Astrocyte of the cerebellum (primary cell): ENCODE measurements around the gene MTRF1L.

Experiments used
- DNase-seq: peaks from one replicate; pipeline ENCODE4 v3.0.0-alpha.2; 2011; ENCODE audit warnings: low read depth
- H3K4me3 ChIP-seq: 2 replicates; pipeline ENCODE4 v1.5.1; 2011; ENCODE audit warnings: mild to moderate bottlenecking, low read depth, low read length, moderate library complexity
- CTCF ChIP-seq: IDR thresholded peaks from 2 replicates; pipeline ENCODE4 v1.5.1; 2012; ENCODE audit warnings: low read length, low read depth, moderate library complexity, mild to moderate bottlenecking; ENCODE audit errors: missing control alignments
- in situ Hi-C: cut with HindIII; loops from 2 replicates; pipeline ENCODE4 v1.10.0; 2017; ENCODE audit warnings: low sequenced_read_pairs

The MTRF1L gene

GRCh38 chr6:152957796-152958195 lies 44.7 kb downstream of the MTRF1L start:
- in situ Hi-C loops = no loop called here
- no peak for DNase-seq
- H3K4me3 ChIP-seq = no peak overlapping the region
- TF ChIP-seq CTCF = no peak

DNA sequence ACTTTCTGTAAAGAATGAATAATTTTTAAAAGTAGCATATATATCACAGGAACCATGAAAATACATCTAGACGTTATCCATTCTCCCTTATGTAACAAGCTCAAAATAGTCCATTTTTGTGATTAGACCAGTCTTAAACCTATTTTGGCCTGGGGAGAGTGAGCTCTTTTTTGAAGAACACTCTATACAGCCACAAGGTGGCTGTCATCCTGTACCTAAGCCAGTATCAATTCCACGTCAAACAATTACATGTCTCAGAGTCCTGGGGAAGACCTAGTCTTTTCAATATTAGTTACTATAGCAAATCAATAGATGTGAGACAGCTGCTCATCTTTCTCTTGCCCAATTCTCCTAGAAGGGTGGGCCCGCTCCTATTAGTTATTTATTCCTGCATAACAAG lies 48.1 kb downstream of the MTRF1L start:
- H3K4me3 ChIP-seq = no peak overlapping the region
- in situ Hi-C loops = loop anchor here (5.0 kb wide), 1 partner anchor 92 kb away; no protein-coding TSS in a partner anchor
- DNase-seq = no peak
- no peak for TF ChIP-seq CTCF

DNA sequence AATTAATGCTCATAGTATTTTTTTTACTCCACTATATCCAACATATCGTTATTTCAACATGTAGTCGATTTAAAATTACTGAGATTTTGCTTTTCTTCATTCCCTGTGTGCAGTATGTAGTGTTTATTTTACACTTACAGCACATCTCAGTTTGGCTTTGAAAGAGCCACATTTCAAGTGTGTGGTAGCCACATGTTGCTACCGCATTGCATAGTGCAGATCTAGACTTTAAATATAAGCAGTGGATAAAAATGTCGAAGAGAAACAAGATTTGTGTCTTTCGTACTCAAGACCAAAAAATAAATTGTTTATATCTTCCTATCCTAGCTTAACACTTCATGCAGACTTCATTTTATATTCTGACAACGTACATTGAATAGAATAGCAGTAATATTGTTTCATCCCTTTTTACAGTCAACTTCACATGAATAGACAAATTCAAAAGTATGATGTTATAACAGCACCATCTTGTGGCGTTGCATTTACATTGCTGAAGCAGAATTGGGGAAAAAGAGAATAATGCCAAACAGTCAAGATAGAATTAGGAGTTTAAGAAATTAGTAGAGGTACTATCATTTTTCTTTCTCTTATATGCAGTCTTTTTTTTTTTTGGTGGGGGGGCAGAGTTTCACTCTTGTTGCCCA lies 49.5 kb downstream of the MTRF1L start:
- in situ Hi-C loops = loop anchor here (5.0 kb wide), 1 partner anchor 91 kb away; no protein-coding TSS in a partner anchor
- DNase-seq = peak; percentile 20
- peak; percentile 42 for TF ChIP-seq CTCF
- H3K4me3 ChIP-seq = no peak overlapping the region

- in situ Hi-C loops = loop anchor here (5.0 kb wide), 1 partner anchor 90 kb away; no protein-coding TSS in a partner anchor
- no peak overlapping the region for H3K4me3 ChIP-seq
- TF ChIP-seq CTCF = no peak
- peak; percentile 9 for DNase-seq
These were observed 50.5 kb downstream of the MTRF1L start for GRCh38 chr6:152952045-152952444.

DNA sequence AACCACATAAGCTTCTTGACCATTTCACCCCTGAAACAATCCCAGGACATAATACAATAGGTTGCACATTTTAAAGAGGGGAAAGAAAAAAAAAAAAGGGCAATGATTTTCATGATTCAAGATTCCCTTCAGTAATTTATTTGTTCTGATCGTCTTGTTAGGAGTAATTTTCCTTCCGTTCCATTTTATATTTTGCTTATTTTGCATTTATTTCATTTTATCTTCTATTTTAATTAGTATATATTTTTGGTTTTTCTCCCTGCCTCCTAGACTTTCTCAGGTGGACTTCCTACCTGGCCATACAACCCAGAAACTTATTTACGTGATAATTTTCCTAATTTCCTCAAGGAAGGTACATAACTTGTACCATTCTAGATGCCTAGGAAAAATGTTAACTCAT lies 52.3 kb downstream of the MTRF1L start:
- no peak for DNase-seq
- H3K4me3 ChIP-seq = no peak overlapping the region
- in situ Hi-C loops = loop anchor here (5.0 kb wide), 1 partner anchor 88 kb away; no protein-coding TSS in a partner anchor
- TF ChIP-seq CTCF = no peak

DNA sequence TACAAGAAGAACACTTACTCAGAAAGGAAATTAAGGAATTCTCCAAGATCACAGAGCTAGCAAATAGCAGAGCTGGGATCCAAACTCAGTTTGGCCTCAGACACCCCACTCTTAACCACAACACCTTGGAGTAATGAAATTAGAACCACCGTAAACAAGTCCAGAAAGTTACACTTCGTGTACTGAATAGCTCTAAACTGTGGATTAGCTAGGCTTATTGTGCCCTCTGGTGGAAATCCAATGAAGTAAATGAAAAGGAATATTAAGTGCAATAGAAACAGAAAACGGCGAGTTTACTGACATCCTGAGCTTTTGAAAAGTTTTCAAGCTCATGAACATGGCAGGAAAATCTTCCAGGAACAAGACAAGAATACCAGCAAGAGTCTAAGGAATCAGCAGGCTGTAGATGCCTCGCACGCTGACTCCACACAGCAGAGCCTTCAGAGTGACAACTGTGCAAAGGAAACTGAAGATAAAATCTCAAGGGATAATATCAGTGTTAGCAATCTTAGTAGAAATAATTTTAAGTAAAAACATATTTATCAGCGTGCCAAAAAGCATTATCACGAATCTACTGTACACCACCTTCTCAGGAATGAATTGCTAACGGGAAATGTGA lies 54.2 kb downstream of the MTRF1L start:
- peak; percentile 60 for TF ChIP-seq CTCF
- peak; percentile 39 for DNase-seq
- no peak overlapping the region for H3K4me3 ChIP-seq
- in situ Hi-C loops = no loop called here
